LNCaP clone FGC (cell line): Measurements from ENCODE around the gene FBXO24.
"Not testable (repeated sequence)": the region's sequence is repeated elsewhere in the genome, so short reads cannot be mapped to it uniquely, and the experiment has no call there.

ENCODE experiments used
- DNase-seq: peaks from one replicate; pipeline ENCODE4 v3.0.0-alpha.2; 2011; ENCODE audit warnings: low read depth
- H3K4me3 ChIP-seq: 2 replicates; pipeline ENCODE4 v1.5.1; 2011; ENCODE audit warnings: mild to moderate bottlenecking, low read depth, low read length, control low read depth
- CTCF ChIP-seq: IDR thresholded peaks from 2 replicates; pipeline ENCODE4 v1.5.1; 2012; ENCODE audit warnings: mild to moderate bottlenecking; ENCODE audit not compliant: control insufficient read depth, insufficient read depth; ENCODE audit errors: extremely low read depth

The FBXO24 gene

GRCh38 chr7:100561491-100562194 is 24.5 kb upstream of the FBXO24 start:
- H3K4me3 ChIP-seq: no peak overlapping the region
- DNase-seq: no peak
- TF ChIP-seq CTCF: no peak

- no peak overlapping the region for H3K4me3 ChIP-seq
- no peak for TF ChIP-seq CTCF
- DNase-seq: no peak
Observed at GRCh38 chr7:100562195-100563099, 23.7 kb upstream of the FBXO24 start.

- no peak for DNase-seq
- H3K4me3 ChIP-seq: no peak overlapping the region
- no peak for TF ChIP-seq CTCF
Observed at GRCh38 chr7:100563100-100563564, 23.0 kb upstream of the FBXO24 start.

- peak; percentile 76 for TF ChIP-seq CTCF
- H3K4me3 ChIP-seq: no peak overlapping the region
- DNase-seq: no peak
Observed at GRCh38 chr7:100563809-100564400, 22.2 kb upstream of the FBXO24 start.

- H3K4me3 ChIP-seq, DNase-seq: not testable (repeated sequence)
Observed at GRCh38 chr7:100564405-100564804, 21.7 kb upstream of the FBXO24 start.

GRCh38 chr7:100565133-100565571 is 21.0 kb upstream of the FBXO24 start:
- H3K4me3 ChIP-seq: no peak overlapping the region
- DNase-seq: no peak
- TF ChIP-seq CTCF: no peak

GRCh38 chr7:100566018-100566531 is 20.1 kb upstream of the FBXO24 start:
- H3K4me3 ChIP-seq: no peak overlapping the region
- no peak for TF ChIP-seq CTCF

More at GRCh38 chr7:100566018-100566531, 20.1 kb upstream of the FBXO24 start:
- DNase-seq: no peak
